Erythroblast (primary cell): ENCODE data around the gene PIP4K2B.

Experiments used
- DNase-seq, 2 experiments: peaks; one replicate each; lab custom pipeline; 2025; lab: John Stamatoyannopoulos, UW
- GATA1 ChIP-seq: IDR thresholded peaks from 2 replicates; pipeline ENCODE4 v1.6.1; 2011; ENCODE audit warnings: low read depth, mild to moderate bottlenecking, control low read depth, low read length, moderate library complexity
- POLR2A ChIP-seq: IDR thresholded peaks from 2 replicates; pipeline ENCODE4 v1.6.1; 2011; ENCODE audit warnings: mild to moderate bottlenecking, low read length

The PIP4K2B gene

GRCh38 chr17:38746004-38746848, 53.1 kb downstream of the PIP4K2B start:
- TF ChIP-seq GATA1 (no peak), POLR2A (no peak)

GRCh38 chr17:38745545-38745944, 53.8 kb downstream of the PIP4K2B start:
- TF ChIP-seq GATA1 (no peak), POLR2A (no peak)
- no peak for DNase-seq

More at GRCh38 chr17:38746004-38746848, 53.1 kb downstream of the PIP4K2B start:
- DNase-seq, result no peak

GRCh38 chr17:38743556-38744171, 55.7 kb downstream of the PIP4K2B start:
- DNase-seq, result no peak
- TF ChIP-seq GATA1 (no peak), POLR2A (no peak)

GRCh38 chr17:38742411-38743308, 56.7 kb downstream of the PIP4K2B start:
- TF ChIP-seq GATA1 (no peak), POLR2A (no peak)
- DNase-seq, result peak; percentile 30 to 31

GRCh38 chr17:38741921-38742410, 57.4 kb downstream of the PIP4K2B start:
- no peak for TF ChIP-seq POLR2A
- no peak for TF ChIP-seq GATA1
- DNase-seq, result no peak

- TF ChIP-seq POLR2A (no peak), GATA1 (no peak)
- DNase-seq, result no peak
These were observed 57.9 kb downstream of the PIP4K2B start for GRCh38 chr17:38741461-38741860.

GRCh38 chr17:38740806-38741205, 58.5 kb downstream of the PIP4K2B start:
- TF ChIP-seq GATA1, result no peak
- TF ChIP-seq POLR2A, result no peak
- DNase-seq, result no peak

- TF ChIP-seq GATA1, result no peak
- TF ChIP-seq POLR2A, result no peak
- no peak for DNase-seq
These were observed 59.3 kb downstream of the PIP4K2B start for GRCh38 chr17:38740044-38740443.

GRCh38 chr17:38739305-38739704, 60.1 kb downstream of the PIP4K2B start:
- TF ChIP-seq POLR2A (no peak), GATA1 (no peak)
- no peak for DNase-seq

GRCh38 chr17:38738686-38739085, 60.7 kb downstream of the PIP4K2B start:
- TF ChIP-seq POLR2A, result no peak
- TF ChIP-seq GATA1, result no peak
- DNase-seq, result no peak

- no peak for DNase-seq
- TF ChIP-seq POLR2A, result no peak
- TF ChIP-seq GATA1, result no peak
These were observed 61.2 kb downstream of the PIP4K2B start for GRCh38 chr17:38738007-38738662.

- DNase-seq, result peak; percentile 54 to 76
- TF ChIP-seq POLR2A (no peak), GATA1 (no peak)
These were observed 64.0 kb downstream of the PIP4K2B start for GRCh38 chr17:38735161-38735997.
